Ovary (tissue), 9 donors: ENCODE data around the gene RAP1GAP. TPM values are rescaled to one million over a fixed set of nuclear protein-coding genes. Genes with fewer than 3 reads are reported as not detected.

Experiments used
- DNase-seq, 5 donors: peaks; one replicate each; pipeline ENCODE4 v3.0.0-alpha.2; 2019 to 2020
- H3K27ac ChIP-seq, 2 donors: fragments of 200-600 bp; one replicate each; pipeline versions ENCODE4 v1.5.1 to v1.8.0; 2019 to 2022
- H3K27me3 ChIP-seq: fragments of 200-600 bp; one replicate; pipeline ENCODE4 v1.8.0; 2022
- H3K36me3 ChIP-seq: fragments of 200-600 bp; sonication (generic); one replicate; pipeline ENCODE4 v1.5.1; 2019
- H3K4me1 ChIP-seq: one replicate; pipeline ENCODE4 v1.8.1; 2013; ENCODE audit warnings: mild to moderate bottlenecking, moderate library complexity; ENCODE audit not compliant: insufficient read depth
- H3K4me3 ChIP-seq: fragments of 200-600 bp; sonication (generic); one replicate; pipeline ENCODE4 v1.5.1; 2017
- H3K9me3 ChIP-seq, 2 donors: fragments of 200-600 bp in 1 of 2; sonication (generic) in 1 of 2; one replicate each; pipeline versions ENCODE4 v1.5.1 to v1.8.1; 2013 to 2019; ENCODE audit warnings: mild to moderate bottlenecking in 1 of 2, moderate library complexity in 1 of 2
- CTCF ChIP-seq, 3 donors: fragments of 450-650 bp in 2 of 3; fragments of 200-600 bp in 1 of 3; IDR thresholded peaks; one replicate each; pipeline versions ENCODE4 v1.5.1 to v1.8.0; 2016 to 2022; ENCODE audit warnings: antibody characterized with exemption in 3 of 3, mild to moderate bottlenecking in 1 of 3
- EP300 ChIP-seq: sonication (generic); formaldehyde crosslinking; IDR thresholded peaks from one replicate; pipeline ENCODE4 v1.6.1; 2017; ENCODE audit warnings: antibody characterized with exemption
- POLR2A ChIP-seq: fragments of 450-650 bp; IDR thresholded peaks from one replicate; pipeline ENCODE4 v1.6.1; 2017; ENCODE audit warnings: antibody characterized with exemption, mild to moderate bottlenecking, moderate library complexity
- WGBS, 3 donors: extraction: QIAGEN DNeasy Blood & Tissue Kit in 1 of 3; methylation state at CpG; one replicate each; pipeline versions ENCODE4 v1.1.5 to v1.1.7; 2013 to 2017; 5-methylcytosine and 5-hydroxymethylcytosine counted together
- intact Hi-C, 4 donors: fragments of 100-400 bp; cut with DNase I; formaldehyde crosslinking; loops; one replicate each; pipeline versions ENCODE4 v1.11.0 to v1.15.1; 2022 to 2023
- polyA plus RNA-seq, 2 donors: library from polyadenylated mRNA; stranded (reverse); fragments of 200-250 nt in 1 of 2; fragments of 350-450 nt in 1 of 2; fragmentation: Illumina TruSeq in 1 of 2; extraction: RNeasy Lipid Tissue Mini Kit (QIAGEN cat#74804) in 1 of 2; gene quantifications; one replicate each; pipeline ENCODE4 v1.2.3, GENCODE V29; 2013 to 2014
- total RNA-seq, 7 donors: library from RNA; depleted of rRNA in 2 of 7; stranded (reverse); fragments of >200 nt in 2 of 7; fragmentation: NEBNext Ultra II Directional in 3 of 7; extraction: Animal tissue kit (Norgen Biotek cat#: 25700) in 3 of 7; gene quantifications; one replicate each; pipeline versions ENCODE4 v1.1.0 to v1.2.4, GENCODE V29; 2016 to 2023
- donor health status: DM: no; HTN: no; CAD: no; lungs with moderate emphysema.
- donor health status: DM: no; HTN: no; CAD: no.
- donor health status: Bipolar disorder and iron deficiency.
- donor health status: DM: yes; HTN: yes; CAD: no.
- donor health status: DM: no; HTN: no; CAD: no.
- donor health status: DM: yes; HTN: yes; CAD: no.

The RAP1GAP gene
- total and polyA plus RNA-seq, 9 donors: 0.60 to 9.4 (median 2.8) TPM

- Histone ChIP-seq H3K27ac (no peak overlapping the region), H3K9me3 (no peaks in the 10 kb centered on the region), H3K36me3 (no peaks in the 10 kb centered on the region), H3K4me1 (no peaks in the 10 kb centered on the region), H3K27me3 (no peaks in the 10 kb centered on the region), H3K4me3 (no peak overlapping the region)
- 77 to 87% (median 79%) methylated on average over 7 of the region's 7 CpGs for WGBS, 3 donors
- intact Hi-C loops: loop anchor here in 1 of 4 donors (10.0 kb wide), 1 partner anchor 214 kb away; no protein-coding TSS in a partner anchor
- TF ChIP-seq POLR2A (no peak), EP300 (no peak), CTCF (IDR thresholded peaks at IDR 0.05) (no peak)
- DNase-seq: no peak
Observed at GRCh38 chr1:21598417-21598816, 70.7 kb downstream of the RAP1GAP start.

- no peaks in the 10 kb centered on the region for H3K4me1 ChIP-seq
- H3K9me3 ChIP-seq: no peaks in the 10 kb centered on the region
- H3K27ac ChIP-seq: no peak overlapping the region
- DNase-seq: no peak
- TF ChIP-seq EP300 (no peak), POLR2A (no peak), CTCF (IDR thresholded peaks at IDR 0.05) (no peak)
- no peaks in the 10 kb centered on the region for H3K27me3 ChIP-seq
- no peak overlapping the region for H3K4me3 ChIP-seq
- no peaks in the 10 kb centered on the region for H3K36me3 ChIP-seq
- intact Hi-C loops: loop anchor here in 1 of 4 donors (10.0 kb wide), 1 partner anchor 213 kb away; no protein-coding TSS in a partner anchor
- 82 to 87% (median 87%) methylated on average over 16 to 19 of the region's 19 CpGs for WGBS, 3 donors
Observed at GRCh38 chr1:21597753-21598152, 71.4 kb downstream of the RAP1GAP start.

GRCh38 chr1:21596628-21597027 is 72.5 kb downstream of the RAP1GAP start:
- no peak for DNase-seq
- Histone ChIP-seq H3K36me3 (no peaks in the 10 kb centered on the region), H3K9me3 (no peaks in the 10 kb centered on the region), H3K4me1 (no peaks in the 10 kb centered on the region), H3K27ac (no peak overlapping the region), H3K4me3 (no peak overlapping the region), H3K27me3 (no peaks in the 10 kb centered on the region)
- 64 to 73% (median 66%) methylated on average over 2 of the region's 2 CpGs for WGBS, 3 donors
- intact Hi-C loops: loop anchor here in 1 of 4 donors (10.0 kb wide), 1 partner anchor 212 kb away; no protein-coding TSS in a partner anchor
- TF ChIP-seq CTCF (IDR thresholded peaks at IDR 0.05) (no peak), EP300 (no peak), POLR2A (no peak)

GRCh38 chr1:21596174-21596573 is 73.0 kb downstream of the RAP1GAP start:
- H3K36me3 ChIP-seq: no peaks in the 10 kb centered on the region
- 74 to 77% (median 76%) methylated on average over 9 to 11 of the region's 11 CpGs for WGBS, 3 donors
- no peaks in the 10 kb centered on the region for H3K4me1 ChIP-seq
- H3K4me3 ChIP-seq: no peak overlapping the region
- no peak for TF ChIP-seq EP300
- no peak for TF ChIP-seq POLR2A
- no peak for TF ChIP-seq CTCF (IDR thresholded peaks at IDR 0.05)
- no peak for DNase-seq
- H3K27me3 ChIP-seq: no peaks in the 10 kb centered on the region
- no peaks in the 10 kb centered on the region for H3K9me3 ChIP-seq
- no peak overlapping the region for H3K27ac ChIP-seq
- intact Hi-C loops: loop anchor here in 1 of 4 donors (10.0 kb wide), 1 partner anchor 211 kb away; no protein-coding TSS in a partner anchor
